Kidney epithelial cell (primary cell): ENCODE measurements around the gene NASP. TPM values are rescaled to one million over a fixed set of nuclear protein-coding genes. Genes with fewer than 3 reads are reported as not detected.

Experiments used
- DNase-seq: peaks from one replicate; pipeline ENCODE4 v3.0.0-alpha.2; 2010; ENCODE audit warnings: low read depth
- H3K27me3 ChIP-seq: 2 replicates; pipeline ENCODE4 v1.6.0; 2011; ENCODE audit warnings: low read length; ENCODE audit not compliant: control insufficient read depth, insufficient read depth
- H3K36me3 ChIP-seq: 2 replicates; pipeline ENCODE4 v1.5.1; 2011; ENCODE audit warnings: low read length; ENCODE audit not compliant: control insufficient read depth, insufficient read depth
- H3K4me3 ChIP-seq: 2 replicates; pipeline ENCODE4 v1.5.1; 2011; ENCODE audit warnings: low read depth, mild to moderate bottlenecking, control low read depth, low read length
- CTCF ChIP-seq: IDR thresholded peaks from 2 replicates; pipeline ENCODE4 v1.5.1; 2011; ENCODE audit warnings: mild to moderate bottlenecking, moderate library complexity, low read length, control low read depth, inconsistent platforms; ENCODE audit not compliant: insufficient read depth, poor library complexity, severe bottlenecking
- total RNA-seq: library from RNA; depleted of rRNA; stranded (reverse); fragments of >200 nt; gene quantifications from 2 replicates; pipeline ENCODE4 v1.2.3, GENCODE V29; 2015

NASP gene
- total RNA-seq, 1 donor from 2014 or later: 45.3 TPM

DNA sequence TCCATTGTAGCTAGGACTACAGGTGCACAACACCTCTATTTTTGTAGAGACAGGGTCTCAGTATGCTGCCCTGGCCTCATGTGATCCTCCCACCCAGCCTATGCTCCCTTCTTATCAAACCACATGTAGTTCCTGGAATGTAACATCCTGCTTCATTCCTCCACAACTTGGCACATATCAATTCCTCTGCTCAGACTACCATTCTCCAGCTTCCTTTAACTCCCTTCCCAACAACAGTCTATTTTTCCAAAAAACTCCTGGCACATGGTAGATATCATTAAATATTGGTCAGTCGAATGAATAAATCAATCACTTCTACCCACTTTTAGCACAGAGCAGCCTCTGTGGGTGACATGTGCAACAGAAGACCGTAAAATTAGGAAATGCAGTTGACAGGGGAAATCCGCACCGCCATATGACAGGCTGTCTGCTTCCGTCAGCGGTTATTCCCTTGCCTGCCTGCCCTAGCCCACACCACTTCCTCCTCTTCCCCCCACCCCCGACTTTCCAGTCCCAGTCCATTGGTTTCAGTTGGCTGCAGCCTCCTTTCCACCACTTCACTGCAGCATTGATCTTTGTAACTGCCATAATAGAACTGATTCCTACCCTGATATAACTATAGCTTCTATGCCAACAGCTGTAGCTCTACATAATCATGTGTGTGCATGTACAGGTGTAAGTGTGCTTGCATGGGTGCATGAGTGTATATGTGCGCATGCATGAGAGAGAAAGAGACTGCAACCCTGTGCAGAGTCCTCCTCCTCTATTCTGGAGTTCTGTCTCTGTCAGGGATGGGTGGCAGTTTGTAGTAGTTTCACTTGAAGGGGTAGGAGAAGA lies 40.0 kb upstream of the NASP start:
- no peaks in the 10 kb centered on the region for H3K27me3 ChIP-seq
- no peaks in the 10 kb centered on the region for H3K36me3 ChIP-seq
- no peak for DNase-seq
- H3K4me3 ChIP-seq: no peak overlapping the region
- TF ChIP-seq CTCF: no peak

GRCh38 chr1:45544530-45544929 lies 39.3 kb upstream of the NASP start:
- TF ChIP-seq CTCF: no peak
- Histone ChIP-seq H3K36me3 (no peaks in the 10 kb centered on the region), H3K4me3 (no peak overlapping the region), H3K27me3 (no peaks in the 10 kb centered on the region)
- no peak for DNase-seq

DNA sequence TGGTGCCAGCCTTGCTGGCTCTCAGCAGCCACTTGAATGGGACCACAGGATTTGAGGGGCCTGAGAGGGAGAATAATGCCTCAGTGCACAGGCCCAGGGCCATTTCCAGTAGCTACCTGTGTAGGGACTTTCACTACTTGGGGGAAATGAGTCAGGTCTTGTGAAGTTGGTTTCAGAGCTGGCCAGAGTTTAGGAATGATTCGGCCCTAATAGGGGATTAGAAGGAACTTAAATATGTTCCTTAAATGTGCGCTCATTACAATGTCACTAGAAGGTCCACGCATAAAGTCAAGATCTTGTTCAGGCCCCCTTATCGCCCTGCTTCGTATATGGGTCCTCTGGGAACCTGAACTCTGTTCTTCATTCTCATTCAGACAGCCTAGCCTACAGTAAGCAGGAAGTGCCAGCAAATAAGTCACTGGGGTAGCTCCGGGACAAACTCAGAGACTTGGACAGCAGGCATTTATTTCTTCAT lies 38.8 kb upstream of the NASP start:
- DNase-seq: no peak
- no peak for TF ChIP-seq CTCF
- Histone ChIP-seq H3K36me3 (no peaks in the 10 kb centered on the region), H3K4me3 (no peak overlapping the region), H3K27me3 (no peaks in the 10 kb centered on the region)

DNA sequence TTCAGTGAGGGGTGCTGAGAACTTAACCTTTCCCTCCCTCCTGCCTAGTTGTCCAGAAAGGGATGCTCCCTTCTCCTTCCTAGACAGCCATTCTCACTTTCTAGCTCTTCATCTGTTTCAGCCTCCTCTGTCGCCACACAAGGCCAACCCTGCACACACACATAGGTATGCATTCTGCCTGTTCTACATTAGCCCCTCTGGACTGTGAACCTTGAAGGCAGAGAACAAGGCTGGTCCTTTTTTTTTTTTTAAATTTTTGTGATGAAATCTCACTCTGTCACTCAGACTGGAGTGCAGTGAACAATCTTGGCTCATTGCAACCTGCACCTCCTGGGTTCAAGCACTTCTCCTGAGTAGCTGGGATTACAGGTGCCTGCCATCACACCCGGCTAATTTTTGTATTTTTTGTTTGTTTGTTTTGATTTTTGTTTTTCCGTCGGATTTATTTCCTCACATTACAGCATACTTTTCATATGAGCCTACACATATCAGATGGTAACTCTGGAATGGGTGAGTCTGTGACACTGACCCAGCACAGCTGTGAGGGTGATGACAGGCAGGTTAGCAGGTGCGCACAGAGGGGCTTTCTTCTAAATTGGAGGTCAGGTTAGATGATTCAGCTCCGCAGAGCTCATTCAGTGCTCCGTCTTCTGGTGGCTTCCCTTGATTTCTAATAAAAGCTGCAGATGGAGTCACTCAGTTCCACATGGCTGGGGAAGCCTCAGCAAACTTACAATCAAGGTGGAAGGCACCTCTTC lies 38.1 kb upstream of the NASP start:
- H3K36me3 ChIP-seq: no peaks in the 10 kb centered on the region
- H3K27me3 ChIP-seq: no peaks in the 10 kb centered on the region
- H3K4me3 ChIP-seq: no peak overlapping the region
- TF ChIP-seq CTCF: no peak
- no peak for DNase-seq

DNA sequence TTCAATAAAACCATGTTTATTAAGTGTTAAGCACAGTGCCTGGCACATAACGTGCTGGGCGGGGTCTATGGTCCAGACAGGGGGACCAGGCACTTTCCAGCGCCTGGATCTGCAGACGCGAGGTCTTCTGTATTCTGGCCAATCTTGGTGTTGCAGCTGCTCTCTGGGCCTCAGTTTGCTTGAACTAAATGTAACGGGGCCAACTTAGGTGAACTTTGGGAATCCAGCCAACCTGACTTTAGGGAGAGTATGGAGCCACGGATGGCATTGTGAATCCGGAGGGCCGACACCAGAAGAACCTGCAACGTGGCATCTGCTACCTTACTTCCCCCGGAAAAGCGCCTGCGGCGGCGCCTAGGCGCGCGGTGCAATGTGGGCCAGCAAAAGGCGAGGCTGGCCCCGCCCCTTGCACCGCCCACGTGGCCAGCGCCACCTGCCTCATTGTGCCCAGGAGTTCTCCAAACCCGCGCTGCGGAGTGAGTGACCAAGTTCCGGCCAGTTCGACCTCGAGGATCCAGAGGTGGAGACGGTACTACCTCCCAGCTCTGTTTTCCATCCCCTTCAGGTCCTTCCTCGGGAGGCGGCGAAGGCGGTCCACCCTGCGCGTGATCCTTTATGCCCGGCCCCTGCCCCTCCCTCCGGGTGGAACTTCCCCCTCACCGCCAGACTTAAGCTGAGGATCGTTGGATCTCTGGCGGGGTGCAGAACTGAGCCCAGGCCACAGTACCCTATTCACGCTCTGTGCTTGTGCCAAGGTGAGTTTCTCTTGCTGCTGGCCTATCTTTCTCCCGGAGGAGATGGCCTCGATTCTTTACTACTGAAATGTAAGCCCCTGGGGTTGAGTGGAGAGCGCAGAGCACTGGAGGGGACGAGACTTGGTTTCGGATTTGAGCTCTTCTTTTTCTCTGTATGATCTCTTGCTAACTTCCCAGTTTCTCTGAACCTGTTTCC lies 33.2 kb upstream of the NASP start, which contains the start of gene AKR1A1:
Gene AKR1A1, plus strand, starts transcription at position 426 of the 951 bp plus-strand sequence. CDS start 10,969 bp downstream, outside the sequence.
- peak; percentile 56 for DNase-seq
- H3K4me3 ChIP-seq: peak within 1 kb of the TSS; percentile 56
- no peak for TF ChIP-seq CTCF
- H3K27me3 ChIP-seq: no peaks in the 10 kb centered on the region
- H3K36me3 ChIP-seq: no peaks in the 10 kb centered on the region
